Mesothelial cell of epicardium (in vitro differentiated cells): ENCODE results near the gene OR11H7. TPM values are rescaled to one million over a fixed set of nuclear protein-coding genes. Genes with fewer than 3 reads are reported as not detected.
"Not testable (repeated sequence)": the region's sequence is repeated elsewhere in the genome, so short reads cannot be mapped to it uniquely, and the experiment has no call there.

Experiments used
- DNase-seq, 2 experiments: peaks; one replicate each; pipeline ENCODE4 v3.0.0; 2021; ENCODE audit warnings: low spot score in 2 of 2; ENCODE audit not compliant: unreplicated experiment in 2 of 2
- H3K27ac Mint-ChIP-seq: 2 replicates; pipeline ENCODE4 v1.8.0; 2021; ENCODE audit warnings: mixed read lengths
- H3K27me3 Mint-ChIP-seq: 2 replicates; pipeline ENCODE4 v1.8.0; 2021; ENCODE audit warnings: low read depth, mixed read lengths
- H3K36me3 Mint-ChIP-seq: 2 replicates; pipeline ENCODE4 v1.8.0; 2021; ENCODE audit warnings: mixed read lengths
- H3K4me1 Mint-ChIP-seq: 2 replicates; pipeline ENCODE4 v1.8.0; 2021; ENCODE audit warnings: mixed read lengths
- H3K4me3 Mint-ChIP-seq: 2 replicates; pipeline ENCODE4 v1.8.0; 2021; ENCODE audit warnings: mild to moderate bottlenecking, moderate library complexity, mixed read lengths
- H3K9me3 Mint-ChIP-seq: 2 replicates; pipeline ENCODE4 v1.8.0; 2021; ENCODE audit warnings: mixed read lengths
- total RNA-seq: library from RNA; stranded (reverse); gene quantifications from 3 replicates; pipeline ENCODE4 v1.2.1, GENCODE V29; 2021
- TF ChIP-seq, protein P1 (sequence below): fragments of 200-600 bp; sonication (generic); IDR thresholded peaks from one replicate; pipeline ENCODE4 v1.5.0; 2021; ENCODE audit warnings: antibody characterized with exemption; ENCODE audit not compliant: unreplicated experiment

The OR11H7 gene
- total RNA-seq, 1 donor from 2014 or later = not detected

- Mint-ChIP-seq H3K27me3 (no peaks in the 10 kb centered on the region), H3K27ac (no peak overlapping the region), H3K36me3 (no peaks in the 10 kb centered on the region), H3K4me3 (no peak overlapping the region), H3K9me3 (peaks cover 61% of the 10 kb centered on the region), H3K4me1 (no peaks in the 10 kb centered on the region)
- TF ChIP-seq, protein P1, sequence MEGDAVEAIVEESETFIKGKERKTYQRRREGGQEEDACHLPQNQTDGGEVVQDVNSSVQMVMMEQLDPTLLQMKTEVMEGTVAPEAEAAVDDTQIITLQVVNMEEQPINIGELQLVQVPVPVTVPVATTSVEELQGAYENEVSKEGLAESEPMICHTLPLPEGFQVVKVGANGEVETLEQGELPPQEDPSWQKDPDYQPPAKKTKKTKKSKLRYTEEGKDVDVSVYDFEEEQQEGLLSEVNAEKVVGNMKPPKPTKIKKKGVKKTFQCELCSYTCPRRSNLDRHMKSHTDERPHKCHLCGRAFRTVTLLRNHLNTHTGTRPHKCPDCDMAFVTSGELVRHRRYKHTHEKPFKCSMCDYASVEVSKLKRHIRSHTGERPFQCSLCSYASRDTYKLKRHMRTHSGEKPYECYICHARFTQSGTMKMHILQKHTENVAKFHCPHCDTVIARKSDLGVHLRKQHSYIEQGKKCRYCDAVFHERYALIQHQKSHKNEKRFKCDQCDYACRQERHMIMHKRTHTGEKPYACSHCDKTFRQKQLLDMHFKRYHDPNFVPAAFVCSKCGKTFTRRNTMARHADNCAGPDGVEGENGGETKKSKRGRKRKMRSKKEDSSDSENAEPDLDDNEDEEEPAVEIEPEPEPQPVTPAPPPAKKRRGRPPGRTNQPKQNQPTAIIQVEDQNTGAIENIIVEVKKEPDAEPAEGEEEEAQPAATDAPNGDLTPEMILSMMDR = no peak
- DNase-seq = no peak
Measured at GRCh38 chr14:20204721-20205120, 24.1 kb upstream of the OR11H7 start.

GRCh38 chr14:20209595-20209994 is 19.2 kb upstream of the OR11H7 start:
- Mint-ChIP-seq H3K27me3 (no peaks in the 10 kb centered on the region), H3K27ac (no peak overlapping the region), H3K4me3 (no peak overlapping the region), H3K36me3 (peaks cover 4% of the 10 kb centered on the region), H3K9me3 (peaks cover 58% of the 10 kb centered on the region), H3K4me1 (no peaks in the 10 kb centered on the region)
- no peak for DNase-seq
- TF ChIP-seq, protein P1 = no peak

- not testable (repeated sequence) for H3K4me3 Mint-ChIP-seq, H3K4me1 Mint-ChIP-seq, DNase-seq, H3K27me3 Mint-ChIP-seq, H3K27ac Mint-ChIP-seq, H3K36me3 Mint-ChIP-seq
- H3K9me3 Mint-ChIP-seq = peaks cover 59% of the 10 kb centered on the region
Measured at GRCh38 chr14:20212406-20212805, 16.4 kb upstream of the OR11H7 start.

DNA sequence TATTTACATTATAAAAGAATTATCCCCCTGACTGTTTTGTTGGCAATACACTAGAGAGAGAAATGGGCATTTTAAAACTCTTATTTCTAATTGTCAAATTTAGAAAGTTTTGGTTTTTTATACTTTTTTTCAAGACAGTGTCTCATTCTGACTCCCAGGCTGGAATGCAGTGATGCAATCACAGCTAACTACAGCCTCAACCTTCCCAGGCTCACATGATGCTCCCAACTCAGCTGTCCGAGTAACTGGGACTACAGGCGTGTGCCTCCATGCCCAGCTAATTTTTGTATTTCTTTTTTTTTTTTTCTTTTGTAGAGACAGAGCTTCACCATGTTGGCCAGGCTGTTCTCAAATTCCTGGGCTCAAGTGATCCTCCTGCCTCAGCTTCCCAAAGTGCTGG is 13.6 kb upstream of the OR11H7 start:
- H3K27ac Mint-ChIP-seq = no peak overlapping the region
- no peaks in the 10 kb centered on the region for H3K4me1 Mint-ChIP-seq
- H3K27me3 Mint-ChIP-seq = no peaks in the 10 kb centered on the region
- peaks cover 56% of the 10 kb centered on the region for H3K9me3 Mint-ChIP-seq
- H3K4me3 Mint-ChIP-seq = no peak overlapping the region
- H3K36me3 Mint-ChIP-seq = peaks cover 4% of the 10 kb centered on the region
- no peak for DNase-seq
- TF ChIP-seq, protein P1 = no peak

GRCh38 chr14:20219033-20219432 is 9.7 kb upstream of the OR11H7 start:
- H3K4me1 Mint-ChIP-seq = no peaks in the 10 kb centered on the region

GRCh38 chr14:20223410-20223809 is 5.4 kb upstream of the OR11H7 start, which contains the start of gene OR11H6:
Gene OR11H6 (plus strand): TSS chr14:20223710. CDS start chr14:20223710, 0 bp downstream.
- no peak within 1 kb of the TSS for H3K4me3 Mint-ChIP-seq
- peaks cover 66% of the 10 kb centered on the region for H3K9me3 Mint-ChIP-seq
- TF ChIP-seq, protein P1 = no peak
- no peaks in the 10 kb centered on the region for H3K4me1 Mint-ChIP-seq
- no peaks in the 10 kb centered on the region for H3K27me3 Mint-ChIP-seq
- no peak within 1 kb of the TSS for H3K27ac Mint-ChIP-seq
- no peak for DNase-seq
- no peaks in the 10 kb centered on the region for H3K36me3 Mint-ChIP-seq

More at GRCh38 chr14:20219033-20219432, 9.7 kb upstream of the OR11H7 start:
- H3K9me3 Mint-ChIP-seq = peaks cover 56% of the 10 kb centered on the region
- TF ChIP-seq, protein P1 = no peak
- no peaks in the 10 kb centered on the region for H3K27me3 Mint-ChIP-seq
- H3K36me3 Mint-ChIP-seq = no peaks in the 10 kb centered on the region
- no peak for DNase-seq
- no peak overlapping the region for H3K27ac Mint-ChIP-seq
- no peak overlapping the region for H3K4me3 Mint-ChIP-seq

GRCh38 chr14:20235415-20235814 is 6.6 kb downstream of the OR11H7 start:
- not testable (repeated sequence) for H3K27ac Mint-ChIP-seq, H3K27me3 Mint-ChIP-seq, H3K4me3 Mint-ChIP-seq, H3K36me3 Mint-ChIP-seq, H3K4me1 Mint-ChIP-seq, DNase-seq
- peaks cover 21% of the 10 kb centered on the region for H3K9me3 Mint-ChIP-seq
